Measurements from ENCODE around the gene ADGRG3. TPM values are rescaled to one million over a fixed set of nuclear protein-coding genes. Genes with fewer than 3 reads are reported as not detected.

ADGRG3 gene
- total RNA-seq, 1 donor from 2014 or later, result not detected

DNA sequence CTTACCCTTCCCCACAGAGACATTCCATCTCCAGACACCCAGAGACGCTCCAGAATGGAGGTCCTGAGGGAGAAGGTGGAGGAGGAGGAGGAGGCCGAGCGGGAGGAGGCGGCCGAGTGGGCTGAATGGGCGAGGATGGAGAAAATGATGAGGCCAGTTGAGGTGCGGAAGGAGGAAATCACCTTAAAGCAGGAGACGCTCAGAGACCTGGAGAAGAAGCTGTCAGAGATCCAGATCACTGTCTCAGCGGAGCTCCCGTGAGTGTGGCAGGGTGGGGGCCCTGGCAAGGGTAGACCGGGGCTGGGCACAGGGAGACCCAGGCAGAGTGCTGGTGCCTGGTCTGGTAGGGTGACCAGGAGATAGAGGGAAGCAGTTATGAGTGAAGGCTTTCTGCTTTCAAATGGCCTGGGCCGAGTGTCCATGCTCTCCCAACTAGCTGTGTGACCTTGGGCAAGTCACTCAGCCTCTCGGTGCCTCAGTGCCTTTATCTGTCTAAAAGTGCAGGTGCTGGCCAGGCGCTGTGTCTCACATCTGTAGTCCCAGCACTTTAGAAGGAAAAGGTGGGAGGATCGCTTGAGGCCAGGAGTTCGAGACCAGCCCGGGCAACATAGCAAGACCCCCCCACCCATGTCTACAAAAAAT is 29.9 kb downstream of the ADGRG3 start:
- H3K4me1 ChIP-seq (ENCODE audit: insufficient read depth, low read length), result no peaks in the 10 kb centered on the region
- no peaks in the 10 kb centered on the region for H4K20me1 ChIP-seq (ENCODE audit: insufficient read depth, low read length)
- H3K4me1 Mint-ChIP-seq (ENCODE audit: low read depth, unreplicated experiment), result peaks cover 4% of the 10 kb centered on the region
- no peak for DNase-seq (ENCODE audit: low read depth)
- H3K27ac Mint-ChIP-seq (ENCODE audit: unreplicated experiment), result no peak overlapping the region
- no peaks in the 10 kb centered on the region for H3K79me2 ChIP-seq (ENCODE audit: insufficient read depth, low read length)
- no peaks in the 10 kb centered on the region for H3K36me3 Mint-ChIP-seq (ENCODE audit: low read depth, unreplicated experiment)
- FAIRE-seq, result no peak
- H2AFZ ChIP-seq (ENCODE audit: low read depth, low read length), result no peak overlapping the region
- no peaks in the 10 kb centered on the region for H3K9me3 Mint-ChIP-seq (ENCODE audit: unreplicated experiment)
- H3K9me3 ChIP-seq (ENCODE audit: insufficient read depth, low read depth, low read length), result no peaks in the 10 kb centered on the region
- no peak overlapping the region for H3K9ac ChIP-seq (ENCODE audit: low read length)
- H3K36me3 ChIP-seq (ENCODE audit: insufficient read depth, low read length), result no peaks in the 10 kb centered on the region
- no peak overlapping the region for H3K4me3 ChIP-seq (ENCODE audit: insufficient read depth, low read depth, low read length)
- H3K27ac ChIP-seq (ENCODE audit: low read depth, low read length), result no peak overlapping the region
- peaks cover 15% of the 10 kb centered on the region for H3K27me3 Mint-ChIP-seq (ENCODE audit: low read depth, unreplicated experiment)
- H3K4me3 Mint-ChIP-seq (ENCODE audit: unreplicated experiment), result no peak overlapping the region
- no peak overlapping the region for H3K4me2 ChIP-seq (ENCODE audit: low read length)
- no peak for TF ChIP-seq EZH2 (IDR thresholded peaks at IDR 0.05; ENCODE audit: insufficient read depth, low read length)
- TF ChIP-seq, protein P1, sequence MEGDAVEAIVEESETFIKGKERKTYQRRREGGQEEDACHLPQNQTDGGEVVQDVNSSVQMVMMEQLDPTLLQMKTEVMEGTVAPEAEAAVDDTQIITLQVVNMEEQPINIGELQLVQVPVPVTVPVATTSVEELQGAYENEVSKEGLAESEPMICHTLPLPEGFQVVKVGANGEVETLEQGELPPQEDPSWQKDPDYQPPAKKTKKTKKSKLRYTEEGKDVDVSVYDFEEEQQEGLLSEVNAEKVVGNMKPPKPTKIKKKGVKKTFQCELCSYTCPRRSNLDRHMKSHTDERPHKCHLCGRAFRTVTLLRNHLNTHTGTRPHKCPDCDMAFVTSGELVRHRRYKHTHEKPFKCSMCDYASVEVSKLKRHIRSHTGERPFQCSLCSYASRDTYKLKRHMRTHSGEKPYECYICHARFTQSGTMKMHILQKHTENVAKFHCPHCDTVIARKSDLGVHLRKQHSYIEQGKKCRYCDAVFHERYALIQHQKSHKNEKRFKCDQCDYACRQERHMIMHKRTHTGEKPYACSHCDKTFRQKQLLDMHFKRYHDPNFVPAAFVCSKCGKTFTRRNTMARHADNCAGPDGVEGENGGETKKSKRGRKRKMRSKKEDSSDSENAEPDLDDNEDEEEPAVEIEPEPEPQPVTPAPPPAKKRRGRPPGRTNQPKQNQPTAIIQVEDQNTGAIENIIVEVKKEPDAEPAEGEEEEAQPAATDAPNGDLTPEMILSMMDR (IDR thresholded peaks at IDR 0.05; ENCODE audit: insufficient read depth, low read depth, low read length), result no peak
- no peaks in the 10 kb centered on the region for H3K27me3 ChIP-seq (ENCODE audit: insufficient read depth, low read length)

DNA sequence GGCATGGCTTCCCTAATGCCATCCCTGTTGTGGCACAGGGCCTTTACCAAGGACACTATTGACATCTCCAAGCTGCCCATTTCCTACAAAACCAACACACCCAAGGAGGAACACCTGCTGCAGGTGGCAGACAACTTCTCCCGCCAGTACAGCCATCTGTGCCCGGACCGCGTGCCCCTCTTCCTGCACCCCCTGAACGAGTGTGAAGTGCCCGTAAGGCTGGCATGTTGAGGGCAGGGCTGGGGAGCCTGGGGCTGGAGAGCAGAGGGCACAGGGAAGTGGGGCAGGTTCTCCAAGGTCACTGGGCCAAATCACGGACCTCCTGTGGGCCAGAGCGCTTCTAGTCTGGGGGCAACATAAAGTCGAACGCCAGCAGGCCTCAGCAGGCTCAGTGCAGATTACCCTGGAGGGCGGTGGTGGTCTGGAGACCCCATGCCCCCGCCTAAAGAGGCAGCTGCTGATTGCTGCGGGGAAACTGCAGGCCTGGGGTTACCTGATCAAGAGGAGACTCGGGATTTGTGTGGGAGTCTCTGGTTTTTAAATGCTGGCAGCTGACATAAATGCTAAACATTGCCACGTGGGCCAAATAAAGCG is 30.8 kb downstream of the ADGRG3 start:
- FAIRE-seq (no peak), DNase-seq (ENCODE audit: low read depth) (no peak)
- TF ChIP-seq EZH2 (IDR thresholded peaks at IDR 0.05; ENCODE audit: insufficient read depth, low read length), result no peak
- TF ChIP-seq, protein P1 (IDR thresholded peaks at IDR 0.05; ENCODE audit: insufficient read depth, low read depth, low read length), result no peak
- H3K36me3 Mint-ChIP-seq (ENCODE audit: low read depth, unreplicated experiment), result no peaks in the 10 kb centered on the region
- H2AFZ ChIP-seq (ENCODE audit: low read depth, low read length), result no peak overlapping the region
- H3K4me1 Mint-ChIP-seq (ENCODE audit: low read depth, unreplicated experiment), result peaks cover 4% of the 10 kb centered on the region
- no peaks in the 10 kb centered on the region for H3K79me2 ChIP-seq (ENCODE audit: insufficient read depth, low read length)
- H3K4me3 ChIP-seq (ENCODE audit: insufficient read depth, low read depth, low read length), result no peak overlapping the region
- H3K27ac ChIP-seq (ENCODE audit: low read depth, low read length), result no peak overlapping the region
- H3K27me3 ChIP-seq (ENCODE audit: insufficient read depth, low read length), result peaks cover under 1% of the 10 kb centered on the region
- H3K4me1 ChIP-seq (ENCODE audit: insufficient read depth, low read length), result no peaks in the 10 kb centered on the region
- no peaks in the 10 kb centered on the region for H3K9me3 ChIP-seq (ENCODE audit: insufficient read depth, low read depth, low read length)
- no peak overlapping the region for H3K27ac Mint-ChIP-seq (ENCODE audit: unreplicated experiment)
- H3K9ac ChIP-seq (ENCODE audit: low read length), result no peak overlapping the region
- H3K4me2 ChIP-seq (ENCODE audit: low read length), result no peak overlapping the region
- H3K27me3 Mint-ChIP-seq (ENCODE audit: low read depth, unreplicated experiment), result peaks cover 12% of the 10 kb centered on the region
- H3K9me3 Mint-ChIP-seq (ENCODE audit: unreplicated experiment), result no peaks in the 10 kb centered on the region
- H3K36me3 ChIP-seq (ENCODE audit: insufficient read depth, low read length), result no peaks in the 10 kb centered on the region
- H4K20me1 ChIP-seq (ENCODE audit: insufficient read depth, low read length), result no peaks in the 10 kb centered on the region
- H3K4me3 Mint-ChIP-seq (ENCODE audit: unreplicated experiment), result no peak overlapping the region

DNA sequence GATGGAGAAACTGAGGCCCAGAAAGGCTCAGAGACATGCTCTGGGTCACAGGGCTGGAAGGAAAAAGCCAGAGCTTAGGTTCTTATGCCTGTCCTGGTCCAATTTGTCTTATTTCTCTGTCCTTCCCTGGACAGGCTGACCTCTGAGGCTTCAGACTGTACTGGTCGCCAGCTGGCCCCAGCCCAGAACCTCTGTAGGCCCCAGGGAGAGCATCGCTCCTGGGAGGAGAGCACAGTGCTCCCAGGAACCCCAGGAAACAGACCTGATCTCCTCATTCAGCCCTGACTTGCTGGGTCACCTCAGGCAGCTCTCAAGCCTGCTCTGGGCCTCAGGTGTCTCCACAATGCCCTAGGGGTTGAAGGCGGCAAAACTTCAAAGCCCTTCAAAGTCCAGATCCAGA is 31.4 kb downstream of the ADGRG3 start:
- Mint-ChIP-seq H3K36me3 (ENCODE audit: low read depth, unreplicated experiment) (no peaks in the 10 kb centered on the region), H3K27me3 (ENCODE audit: low read depth, unreplicated experiment) (peaks cover 17% of the 10 kb centered on the region), H3K9me3 (ENCODE audit: unreplicated experiment) (no peaks in the 10 kb centered on the region), H3K4me1 (ENCODE audit: low read depth, unreplicated experiment) (peaks cover 4% of the 10 kb centered on the region), H3K4me3 (ENCODE audit: unreplicated experiment) (no peak overlapping the region), H3K27ac (ENCODE audit: unreplicated experiment) (no peak overlapping the region)
- no peaks in the 10 kb centered on the region for H3K79me2 ChIP-seq (ENCODE audit: insufficient read depth, low read length)
- no peaks in the 10 kb centered on the region for H3K36me3 ChIP-seq (ENCODE audit: insufficient read depth, low read length)
- no peaks in the 10 kb centered on the region for H4K20me1 ChIP-seq (ENCODE audit: insufficient read depth, low read length)
- peaks cover 3% of the 10 kb centered on the region for H3K27me3 ChIP-seq (ENCODE audit: insufficient read depth, low read length)
- no peak overlapping the region for H3K27ac ChIP-seq (ENCODE audit: low read depth, low read length)
- H2AFZ ChIP-seq (ENCODE audit: low read depth, low read length), result no peak overlapping the region
- DNase-seq (ENCODE audit: low read depth) (no peak), FAIRE-seq (no peak)
- no peak overlapping the region for H3K4me3 ChIP-seq (ENCODE audit: insufficient read depth, low read depth, low read length)
- no peaks in the 10 kb centered on the region for H3K4me1 ChIP-seq (ENCODE audit: insufficient read depth, low read length)
- H3K4me2 ChIP-seq (ENCODE audit: low read length), result no peak overlapping the region
- TF ChIP-seq, protein P1 (IDR thresholded peaks at IDR 0.05; ENCODE audit: insufficient read depth, low read depth, low read length), result no peak
- no peak for TF ChIP-seq EZH2 (IDR thresholded peaks at IDR 0.05; ENCODE audit: insufficient read depth, low read length)
- H3K9me3 ChIP-seq (ENCODE audit: insufficient read depth, low read depth, low read length), result no peaks in the 10 kb centered on the region
- H3K9ac ChIP-seq (ENCODE audit: low read length), result no peak overlapping the region
